Measurements from ENCODE around the gene LAMB1. TPM values are rescaled to one million over a fixed set of nuclear protein-coding genes. Genes with fewer than 3 reads are reported as not detected.
"Not testable (repeated sequence)": the region's sequence is repeated elsewhere in the genome, so short reads cannot be mapped to it uniquely, and the experiment has no call there.

The LAMB1 gene
- total RNA-seq, 5 donors from 2014 or later (not counting 1 experiment from before 2014, with no cell fraction given) = 0.56 to 1.4 (median 1.0) TPM; not detected in 2

- Mint-ChIP-seq H3K4me1 (no peaks in the 10 kb centered on the region), H3K9me3 (no peaks in the 10 kb centered on the region), H3K4me3 (no peak overlapping the region), H3K36me3 (no peaks in the 10 kb centered on the region), H3K27ac (no peak overlapping the region), H3K27me3 (peaks cover 0 to 11% of the 10 kb centered on the region in 2 donors)
- DNase-seq (no peak), ATAC-seq (replicated peaks in 1 of 4) (no peak)
- WGBS (ENCODE audit: insufficient coverage) = 87% methylated on average over 3 of the region's 5 CpGs
- Histone ChIP-seq H3K4me3 (ENCODE audit: control insufficient read depth in 1 of 2, extremely low read depth in 1 of 2, low read length in 1 of 2) (no peak overlapping the region), H3K27me3 (replicated peaks in 1 of 2; ENCODE audit: control insufficient read depth in 2 of 2, extremely low read depth in 1 of 2, insufficient read depth in 2 of 2, low read length in 1 of 2) (no peaks in the 10 kb centered on the region), H3K9me3 (no peaks in the 10 kb centered on the region), H3K27ac (ENCODE audit: low read length) (no peak overlapping the region), H3K4me1 (ENCODE audit: control insufficient read depth in 1 of 2, extremely low read depth in 1 of 2, insufficient read depth in 2 of 2, low read length in 2 of 2) (no peaks in the 10 kb centered on the region), H3K36me3 (ENCODE audit: control insufficient read depth in 2 of 2, extremely low read depth in 1 of 2, insufficient read depth in 1 of 2, low read length in 1 of 2) (no peaks in the 10 kb centered on the region)
- ChIA-PET POLR2A (no interaction called here), CTCF (interaction anchor here (0.6 to 0.7 kb wide), 2 partner anchors 41 to 118 kb away, joined by 3 to 5 read pairs; no protein-coding TSS in a partner anchor)
These were observed 31.0 kb upstream of the LAMB1 start for GRCh38 chr7:108033776-108034497.

- DNase-seq; H3K4me1 Mint-ChIP-seq; H3K27me3 Mint-ChIP-seq; H3K9me3 ChIP-seq; H3K27me3 ChIP-seq (replicated peaks in 1 of 2; ENCODE audit: control insufficient read depth in 2 of 2, extremely low read depth in 1 of 2, insufficient read depth in 2 of 2, low read length in 1 of 2); H3K9me3 Mint-ChIP-seq; ATAC-seq (replicated peaks in 1 of 4); H3K36me3 Mint-ChIP-seq; H3K27ac Mint-ChIP-seq; H3K36me3 ChIP-seq (ENCODE audit: control insufficient read depth in 2 of 2, extremely low read depth in 1 of 2, insufficient read depth in 1 of 2, low read length in 1 of 2); H3K4me3 Mint-ChIP-seq; POLR2A ChIA-PET; H3K27ac ChIP-seq (ENCODE audit: low read length); H3K4me3 ChIP-seq (ENCODE audit: control insufficient read depth in 1 of 2, extremely low read depth in 1 of 2, low read length in 1 of 2); H3K4me1 ChIP-seq (ENCODE audit: control insufficient read depth in 1 of 2, extremely low read depth in 1 of 2, insufficient read depth in 2 of 2, low read length in 2 of 2): not testable (repeated sequence)
- WGBS (ENCODE audit: insufficient coverage) = 94% methylated on average over 5 of the region's 8 CpGs
- CTCF ChIA-PET = interaction anchor here in 1 of 2 donors (0.7 kb wide), 1 partner anchor 42 kb away, joined by 5 read pairs; no protein-coding TSS in a partner anchor
These were observed 30.3 kb upstream of the LAMB1 start for GRCh38 chr7:108033309-108033708.

GRCh38 chr7:108030516-108030915 is 27.6 kb upstream of the LAMB1 start:
- Mint-ChIP-seq H3K36me3 (no peaks in the 10 kb centered on the region), H3K4me1 (no peaks in the 10 kb centered on the region), H3K27me3 (peaks cover 0 to 4% of the 10 kb centered on the region in 2 donors), H3K9me3 (no peaks in the 10 kb centered on the region), H3K27ac (no peak overlapping the region), H3K4me3 (no peak overlapping the region)
- 73% methylated on average over 2 of the region's 3 CpGs for WGBS (ENCODE audit: insufficient coverage)
- H3K27me3 ChIP-seq (replicated peaks in 1 of 2; ENCODE audit: control insufficient read depth in 2 of 2, extremely low read depth in 1 of 2, insufficient read depth in 2 of 2, low read length in 1 of 2) = no peaks in the 10 kb centered on the region
- H3K4me3 ChIP-seq (ENCODE audit: control insufficient read depth in 1 of 2, extremely low read depth in 1 of 2, low read length in 1 of 2) = no peak overlapping the region
- POLR2A ChIA-PET = no interaction called here
- H3K27ac ChIP-seq (ENCODE audit: low read length) = no peak overlapping the region
- H3K9me3 ChIP-seq = no peaks in the 10 kb centered on the region
- H3K4me1 ChIP-seq (ENCODE audit: control insufficient read depth in 1 of 2, extremely low read depth in 1 of 2, insufficient read depth in 2 of 2, low read length in 2 of 2) = no peaks in the 10 kb centered on the region
- no peak for ATAC-seq (replicated peaks in 1 of 4)
- no peak for DNase-seq
- no peaks in the 10 kb centered on the region for H3K36me3 ChIP-seq (ENCODE audit: control insufficient read depth in 2 of 2, extremely low read depth in 1 of 2, insufficient read depth in 1 of 2, low read length in 1 of 2)
- CTCF ChIA-PET = no interaction called here

GRCh38 chr7:108029034-108029433 is 26.1 kb upstream of the LAMB1 start:
- ChIA-PET POLR2A (interaction anchor here (0.6 to 0.7 kb wide), 2 partner anchors 30 to 1765 kb away, joined by 7 to 12 read pairs; no protein-coding TSS in a partner anchor), CTCF (no interaction called here)
- H3K27me3 ChIP-seq (replicated peaks in 1 of 2; ENCODE audit: control insufficient read depth in 2 of 2, extremely low read depth in 1 of 2, insufficient read depth in 2 of 2, low read length in 1 of 2) = no peaks in the 10 kb centered on the region
- Mint-ChIP-seq H3K36me3 (no peaks in the 10 kb centered on the region), H3K4me1 (no peaks in the 10 kb centered on the region), H3K9me3 (no peaks in the 10 kb centered on the region), H3K4me3 (no peak overlapping the region), H3K27ac (no peak overlapping the region), H3K27me3 (peaks cover 0 to 4% of the 10 kb centered on the region in 2 donors)
- H3K36me3 ChIP-seq (ENCODE audit: control insufficient read depth in 2 of 2, extremely low read depth in 1 of 2, insufficient read depth in 1 of 2, low read length in 1 of 2) = no peaks in the 10 kb centered on the region
- no peak overlapping the region for H3K4me3 ChIP-seq (ENCODE audit: control insufficient read depth in 1 of 2, extremely low read depth in 1 of 2, low read length in 1 of 2)
- no peak overlapping the region for H3K27ac ChIP-seq (ENCODE audit: low read length)
- H3K4me1 ChIP-seq (ENCODE audit: control insufficient read depth in 1 of 2, extremely low read depth in 1 of 2, insufficient read depth in 2 of 2, low read length in 2 of 2) = no peaks in the 10 kb centered on the region
- DNase-seq (no peak), ATAC-seq (replicated peaks in 1 of 4) (no peak)
- WGBS (ENCODE audit: insufficient coverage) = no CpG with 5 or more reads among the region's 3 CpGs
- no peaks in the 10 kb centered on the region for H3K9me3 ChIP-seq

- no peak for ATAC-seq (replicated peaks in 1 of 4)
- POLR2A ChIA-PET = interaction anchor here in 1 of 2 donors (0.7 kb wide), 1 partner anchor 1766 kb away, joined by 12 read pairs; no protein-coding TSS in a partner anchor
- no peaks in the 10 kb centered on the region for H3K27me3 ChIP-seq (replicated peaks in 1 of 2; ENCODE audit: control insufficient read depth in 2 of 2, extremely low read depth in 1 of 2, insufficient read depth in 2 of 2, low read length in 1 of 2)
- no peak overlapping the region for H3K4me3 ChIP-seq (ENCODE audit: control insufficient read depth in 1 of 2, extremely low read depth in 1 of 2, low read length in 1 of 2)
- no peak overlapping the region for H3K27ac ChIP-seq (ENCODE audit: low read length)
- no peaks in the 10 kb centered on the region for H3K4me1 Mint-ChIP-seq
- no peaks in the 10 kb centered on the region for H3K4me1 ChIP-seq (ENCODE audit: control insufficient read depth in 1 of 2, extremely low read depth in 1 of 2, insufficient read depth in 2 of 2, low read length in 2 of 2)
- no CpG with 5 or more reads among the region's 2 CpGs for WGBS (ENCODE audit: insufficient coverage)
- CTCF ChIA-PET = no interaction called here
- no peak for DNase-seq
- H3K4me3 Mint-ChIP-seq = no peak overlapping the region
- no peaks in the 10 kb centered on the region for H3K9me3 Mint-ChIP-seq
- H3K36me3 ChIP-seq (ENCODE audit: control insufficient read depth in 2 of 2, extremely low read depth in 1 of 2, insufficient read depth in 1 of 2, low read length in 1 of 2) = no peaks in the 10 kb centered on the region
- peaks cover 0 to 4% of the 10 kb centered on the region in 2 donors for H3K27me3 Mint-ChIP-seq
- H3K9me3 ChIP-seq = no peaks in the 10 kb centered on the region
- no peak overlapping the region for H3K27ac Mint-ChIP-seq
- H3K36me3 Mint-ChIP-seq = no peaks in the 10 kb centered on the region
These were observed 25.1 kb upstream of the LAMB1 start for GRCh38 chr7:108028111-108028510.

GRCh38 chr7:108027239-108027638 is 24.3 kb upstream of the LAMB1 start:
- Mint-ChIP-seq H3K27me3 (peaks cover 0 to 4% of the 10 kb centered on the region in 2 donors), H3K27ac (no peak overlapping the region), H3K4me3 (no peak overlapping the region), H3K4me1 (no peaks in the 10 kb centered on the region), H3K9me3 (no peaks in the 10 kb centered on the region), H3K36me3 (no peaks in the 10 kb centered on the region)
- no peak for ATAC-seq (replicated peaks in 1 of 4)
- DNase-seq = no peak
- no CpG with 5 or more reads among the region's 1 CpG for WGBS (ENCODE audit: insufficient coverage)
- Histone ChIP-seq H3K4me1 (ENCODE audit: control insufficient read depth in 1 of 2, extremely low read depth in 1 of 2, insufficient read depth in 2 of 2, low read length in 2 of 2) (no peaks in the 10 kb centered on the region), H3K27ac (ENCODE audit: low read length) (no peak overlapping the region), H3K4me3 (ENCODE audit: control insufficient read depth in 1 of 2, extremely low read depth in 1 of 2, low read length in 1 of 2) (no peak overlapping the region), H3K36me3 (ENCODE audit: control insufficient read depth in 2 of 2, extremely low read depth in 1 of 2, insufficient read depth in 1 of 2, low read length in 1 of 2) (no peaks in the 10 kb centered on the region), H3K27me3 (replicated peaks in 1 of 2; ENCODE audit: control insufficient read depth in 2 of 2, extremely low read depth in 1 of 2, insufficient read depth in 2 of 2, low read length in 1 of 2) (peaks cover 0 to 4% of the 10 kb centered on the region in 2 experiments), H3K9me3 (no peaks in the 10 kb centered on the region)
- ChIA-PET CTCF (no interaction called here), POLR2A (no interaction called here)

Data from T-cell (primary cell).